GM18870 (cell line): ENCODE measurements around the gene TBX5.

ENCODE experiments used
- ATAC-seq: cut with Tn5 transposase; IDR thresholded peaks from one replicate; pipeline ENCODE4 v1.9.1; 2021; ENCODE audit warnings: moderate library complexity; ENCODE audit not compliant: unreplicated experiment

The TBX5 gene

DNA sequence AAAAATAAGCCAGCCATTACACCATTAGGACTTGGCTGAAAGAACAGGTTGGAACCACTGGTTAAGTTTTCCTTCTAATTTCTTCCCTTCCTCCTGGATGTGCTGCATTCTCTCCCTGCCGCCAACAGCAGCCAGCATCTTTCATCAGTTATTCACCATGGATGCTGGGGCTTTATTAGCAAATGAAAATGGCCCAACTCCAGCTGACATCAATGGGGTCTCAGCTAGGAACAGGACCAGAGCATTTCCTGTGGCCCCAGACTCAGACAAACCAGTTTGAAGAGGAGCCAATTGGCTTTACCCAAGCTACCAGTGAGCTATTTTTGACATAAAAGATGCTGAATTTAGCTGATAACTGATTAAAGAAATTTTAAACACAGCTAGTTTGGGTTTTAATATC is 26.0 kb upstream of the TBX5 start:
- no peak for ATAC-seq

- no peak for ATAC-seq
Observed at GRCh38 chr12:114430306-114430705, 24.4 kb upstream of the TBX5 start.

GRCh38 chr12:114425031-114425626 is 19.2 kb upstream of the TBX5 start:
- ATAC-seq = no peak

DNA sequence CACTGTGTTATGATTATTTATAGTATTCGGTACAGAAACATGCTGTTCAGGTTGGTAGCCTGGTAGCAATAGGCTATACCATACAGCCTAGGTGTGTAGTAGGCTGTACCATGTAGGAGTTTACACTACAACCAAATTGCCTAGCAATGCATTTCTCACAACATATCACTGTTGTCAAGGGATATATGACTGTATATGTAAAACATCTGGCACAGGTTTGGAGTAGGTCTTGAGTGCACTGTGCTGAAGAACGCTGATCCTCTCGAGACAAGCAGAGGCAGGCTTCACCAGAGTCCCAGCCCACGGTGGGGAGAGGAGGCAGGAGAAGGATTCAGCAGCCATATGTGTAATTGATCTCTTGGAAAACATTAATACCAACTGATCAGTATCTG is 15.0 kb upstream of the TBX5 start:
- ATAC-seq = no peak

DNA sequence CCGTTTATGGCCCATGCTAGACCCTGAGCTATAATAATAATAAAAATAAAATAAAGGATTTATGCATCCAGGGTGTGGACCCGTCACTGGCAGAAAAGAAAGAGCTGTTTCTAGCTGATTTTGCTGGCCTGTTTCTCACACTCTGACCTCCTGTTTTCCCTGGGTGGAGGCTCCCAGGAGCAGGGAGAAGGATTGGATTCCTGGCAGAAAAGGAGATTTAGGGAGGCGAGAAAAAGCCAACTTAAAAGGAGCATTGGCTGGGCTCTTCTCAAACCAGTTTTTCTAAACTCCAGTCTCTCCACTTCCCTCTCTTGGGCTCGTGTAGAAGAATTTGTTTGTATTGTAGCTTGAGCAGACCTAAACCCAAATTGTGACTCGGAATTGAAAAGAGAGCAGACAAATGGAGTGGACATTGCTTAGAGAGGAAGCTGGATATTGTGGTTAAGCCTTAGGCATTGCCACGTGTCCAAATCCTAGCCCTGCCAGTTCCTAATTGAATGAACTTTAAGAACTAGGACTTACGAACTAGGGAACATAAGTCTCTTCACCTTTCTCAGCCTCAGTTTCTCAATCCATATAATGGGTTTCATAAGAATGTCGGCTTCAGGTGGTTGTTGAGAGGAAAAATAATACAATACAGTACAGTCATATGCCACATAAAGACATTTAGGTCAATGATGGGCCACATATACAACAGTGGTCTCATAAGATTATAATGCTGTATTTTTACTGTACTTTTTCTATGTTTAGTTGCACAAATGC is 14.4 kb upstream of the TBX5 start:
- no peak for ATAC-seq

DNA sequence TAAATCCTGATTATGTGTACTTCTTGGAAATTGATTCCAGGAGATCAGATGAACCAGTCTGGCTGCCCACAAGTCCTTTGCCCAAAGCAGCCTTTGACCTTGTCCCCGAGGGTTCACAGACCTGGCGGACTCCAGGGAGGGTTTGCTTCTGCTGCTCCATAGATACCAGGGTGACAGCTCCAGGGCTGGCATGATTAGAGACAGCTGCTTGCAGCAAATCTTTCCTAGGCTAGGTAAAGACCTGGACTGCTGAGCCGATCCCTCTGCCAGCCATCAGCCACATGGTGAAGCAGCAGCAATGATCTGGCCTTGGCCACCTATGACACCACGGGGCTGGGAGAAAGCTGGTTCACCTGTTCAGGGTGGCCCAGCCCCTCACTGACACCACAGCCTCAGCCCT is 10.1 kb upstream of the TBX5 start:
- no peak for ATAC-seq

DNA sequence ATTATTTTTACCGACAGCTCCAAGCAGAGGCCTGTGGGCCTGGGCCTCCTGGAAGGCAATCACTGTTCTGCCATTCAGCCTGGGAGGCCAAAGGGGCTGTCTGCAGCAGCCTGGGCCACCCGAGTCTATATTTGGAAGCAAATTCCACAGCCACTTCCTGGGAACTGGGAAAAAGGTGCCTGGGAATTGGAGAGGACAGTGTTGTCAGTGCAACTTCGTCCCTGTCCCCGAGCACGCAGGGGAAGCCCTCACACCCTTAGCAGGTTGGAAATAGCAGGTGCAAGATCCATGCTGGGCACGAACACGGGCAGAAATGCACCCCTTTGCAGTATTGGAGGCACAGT is 9.6 kb upstream of the TBX5 start:
- no peak for ATAC-seq

GRCh38 chr12:114414866-114415524 is 9.1 kb upstream of the TBX5 start:
- no peak for ATAC-seq

- no peak for ATAC-seq
Observed at GRCh38 chr12:114414031-114414865, 8.3 kb upstream of the TBX5 start.

- no peak for ATAC-seq
Observed at GRCh38 chr12:114412825-114413749, 7.1 kb upstream of the TBX5 start.

- ATAC-seq = no peak
Observed at GRCh38 chr12:114412307-114412706, 6.4 kb upstream of the TBX5 start.

- ATAC-seq = no peak
Observed at GRCh38 chr12:114411071-114411837, 5.3 kb upstream of the TBX5 start.

DNA sequence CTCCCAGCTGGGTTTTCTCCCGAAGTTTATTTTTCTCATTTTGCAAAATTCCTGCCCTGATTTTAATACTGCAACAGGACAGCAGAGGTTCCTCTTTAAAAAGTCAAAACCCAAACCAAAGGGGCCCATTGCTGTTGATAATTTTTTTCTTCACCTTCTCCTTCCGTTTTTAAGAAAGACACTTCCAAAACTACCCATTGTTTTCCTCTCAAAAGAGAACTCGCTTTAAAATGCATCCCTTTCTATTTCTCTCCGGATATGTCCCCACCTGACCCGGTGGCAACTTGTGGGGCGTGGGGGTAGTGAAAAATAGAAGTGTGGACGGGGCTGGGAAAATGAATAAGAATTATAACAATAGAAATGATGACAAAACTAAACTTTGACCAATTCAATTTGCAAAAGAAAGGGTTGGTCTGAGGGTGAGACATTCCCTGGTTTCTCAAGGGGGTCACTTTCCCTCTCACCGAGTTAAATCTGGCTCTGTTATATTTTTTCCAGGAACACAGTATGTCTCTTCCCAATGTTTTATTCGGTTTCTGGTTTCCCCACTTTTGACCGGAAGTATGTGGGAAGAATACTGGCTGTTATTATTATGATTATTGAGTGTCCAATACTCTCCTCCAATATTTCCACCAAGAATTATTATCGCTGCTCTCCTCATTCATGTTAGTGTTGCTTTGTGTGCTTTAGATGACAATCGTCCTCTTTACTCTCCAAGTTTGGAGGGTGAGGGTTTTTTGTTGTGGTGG is 4.1 kb upstream of the TBX5 start:
- no peak for ATAC-seq

GRCh38 chr12:114408886-114409851 is 3.2 kb upstream of the TBX5 start:
- ATAC-seq = no peak

DNA sequence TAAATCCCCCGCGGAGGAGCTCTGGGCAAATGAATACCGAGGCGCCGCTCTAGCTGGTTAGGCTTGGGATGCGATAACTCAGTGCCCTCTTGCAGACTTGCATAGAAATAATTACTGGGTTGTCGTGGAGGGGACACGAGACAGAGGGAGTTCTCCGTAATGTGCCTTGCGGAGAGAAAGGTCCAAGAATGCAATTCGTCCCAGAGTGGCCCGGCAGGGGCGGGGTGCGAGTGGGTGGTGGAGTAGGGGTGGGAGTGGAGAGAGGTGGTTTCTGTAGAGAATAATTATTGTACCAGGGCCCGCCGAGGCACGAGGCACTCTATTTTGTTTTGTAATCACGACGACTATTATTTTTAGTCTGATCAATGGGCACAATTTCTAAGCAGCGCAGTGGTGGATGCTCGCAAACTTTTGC is 2.5 kb upstream of the TBX5 start:
- ATAC-seq = no peak

GRCh38 chr12:114407842-114408411 is 2.0 kb upstream of the TBX5 start:
- no peak for ATAC-seq

DNA sequence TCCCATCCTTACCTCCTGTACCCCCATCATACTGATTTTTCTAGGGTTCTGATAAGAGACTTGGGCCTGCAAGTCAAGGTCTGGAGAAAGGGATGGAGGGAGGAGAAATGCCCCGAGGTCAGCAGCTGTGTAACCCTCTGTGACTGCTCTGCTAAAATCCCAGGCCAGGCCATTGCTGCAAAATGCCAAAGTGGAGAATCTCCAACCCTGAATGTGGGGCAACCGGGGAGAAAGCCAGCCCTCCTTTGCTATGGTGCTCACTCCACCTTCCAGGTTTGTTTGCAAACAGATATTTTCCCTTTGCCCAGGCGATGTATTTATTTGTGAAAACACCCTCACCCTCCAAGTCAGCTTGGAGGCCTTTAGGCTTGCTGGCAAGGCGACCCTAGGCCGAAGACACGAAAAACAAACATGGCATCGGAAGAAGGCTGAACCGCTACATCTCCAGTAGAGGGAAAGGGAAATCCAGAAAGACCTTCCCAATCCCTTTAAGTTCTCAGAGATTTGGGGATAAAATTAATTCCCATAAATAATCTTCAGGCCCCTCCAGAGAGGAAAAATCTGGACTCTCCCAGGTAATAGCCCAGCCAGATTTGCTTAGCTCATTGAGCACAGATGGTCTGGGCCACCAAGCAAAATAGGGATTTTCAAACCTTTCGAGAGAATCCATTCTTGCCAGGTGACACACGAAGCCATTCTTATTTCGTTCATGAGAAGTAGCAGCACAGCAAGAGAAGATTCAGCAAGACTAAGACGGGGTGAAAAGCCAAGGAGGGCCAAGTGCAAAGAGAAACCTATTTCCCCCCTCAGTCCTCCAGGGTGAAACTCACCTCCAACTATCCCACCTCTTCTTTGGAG is 1.3 kb upstream of the TBX5 start:
- ATAC-seq = no peak
